Loucy (cell line): ENCODE measurements around the gene ARSG.

Source experiments
- H2AFZ ChIP-seq: fragments of 200-600 bp; sonication (generic); 2 replicates; pipeline ENCODE4 v1.6.0; 2016; ENCODE audit warnings: antibody characterized with exemption, mild to moderate bottlenecking, low read length, moderate library complexity
- H3F3A ChIP-seq: fragments of 200-600 bp; 2 replicates; pipeline ENCODE4 v1.6.0; 2016; ENCODE audit warnings: antibody characterized with exemption, low read depth, mild to moderate bottlenecking
- H3K27me3 ChIP-seq: fragments of 200-600 bp; sonication (generic); 2 replicates; pipeline ENCODE4 v1.6.1; 2014; ENCODE audit warnings: low read length, mild to moderate bottlenecking; ENCODE audit not compliant: insufficient read depth, poor library complexity, severe bottlenecking
- H3K36me3 ChIP-seq: fragments of 200-600 bp; sonication (generic); 2 replicates; pipeline ENCODE4 v1.6.1; 2016; ENCODE audit warnings: low read length; ENCODE audit not compliant: insufficient read depth
- H3K4me1 ChIP-seq: fragments of 200-600 bp; sonication (generic); 2 replicates; pipeline ENCODE4 v1.5.1; 2014; ENCODE audit warnings: low read length, mild to moderate bottlenecking; ENCODE audit not compliant: insufficient read depth, poor library complexity, severe bottlenecking
- H3K4me2 ChIP-seq: fragments of 200-600 bp; sonication (generic); 2 replicates; pipeline ENCODE4 v1.6.0; 2014; ENCODE audit warnings: antibody characterized with exemption, low read length, low read depth, mild to moderate bottlenecking; ENCODE audit not compliant: poor library complexity, severe bottlenecking
- H3K4me3 ChIP-seq: fragments of 200-600 bp; sonication (generic); 2 replicates; pipeline ENCODE4 v1.5.1; 2014; ENCODE audit warnings: low read length, mild to moderate bottlenecking, mixed read lengths; ENCODE audit not compliant: poor library complexity, severe bottlenecking
- H3K79me2 ChIP-seq: fragments of 200-600 bp; sonication (generic); 2 replicates; pipeline ENCODE4 v1.6.1; 2014; ENCODE audit warnings: low read length; ENCODE audit not compliant: insufficient read depth
- H3K9ac ChIP-seq: fragments of 200-600 bp; sonication (generic); 2 replicates; pipeline ENCODE4 v1.6.0; 2014; ENCODE audit warnings: mild to moderate bottlenecking, low read depth, low read length, moderate library complexity; ENCODE audit not compliant: poor library complexity, severe bottlenecking
- H3K9me2 ChIP-seq: fragments of 200-600 bp; sonication (generic); replicated peaks from 2 replicates; pipeline ENCODE4 v1.6.1; 2016; ENCODE audit warnings: low read depth, low read length, mixed read lengths
- H3K9me3 ChIP-seq: fragments of 200-600 bp; sonication (generic); 2 replicates; pipeline ENCODE4 v1.6.1; 2014; ENCODE audit warnings: mild to moderate bottlenecking, antibody characterized with exemption, low read length, low read depth; ENCODE audit not compliant: insufficient read depth
- H4K20me1 ChIP-seq: fragments of 200-600 bp; sonication (generic); 2 replicates; pipeline ENCODE4 v1.6.0; 2014; ENCODE audit warnings: antibody characterized with exemption, low read length, mild to moderate bottlenecking; ENCODE audit not compliant: insufficient read depth, poor library complexity, severe bottlenecking
- CTCF ChIP-seq: fragments of 200-600 bp; sonication (generic); conservative IDR thresholded peaks from 2 replicates; pipeline ENCODE4 v1.5.1; 2014; ENCODE audit warnings: mild to moderate bottlenecking, antibody characterized with exemption, low read length
- EZH2phosphoT487 ChIP-seq: fragments of 200-600 bp; IDR thresholded peaks from 2 replicates; pipeline ENCODE4 v1.6.1; 2018; ENCODE audit warnings: antibody characterized with exemption, mild to moderate bottlenecking, moderate library complexity, borderline replicate concordance

ARSG gene

GRCh38 chr17:68299817-68300216, 8.5 kb downstream of the ARSG start:
- Histone ChIP-seq H2AFZ (no peak overlapping the region), H3K9me2 (no peaks in the 10 kb centered on the region), H3K4me3 (no peak overlapping the region), H3K27me3 (no peaks in the 10 kb centered on the region), H3K79me2 (no peaks in the 10 kb centered on the region), H3F3A (no peaks in the 10 kb centered on the region), H3K9me3 (no peaks in the 10 kb centered on the region), H3K9ac (no peak overlapping the region), H4K20me1 (no peaks in the 10 kb centered on the region), H3K4me2 (no peak overlapping the region), H3K4me1 (peaks cover 24% of the 10 kb centered on the region), H3K36me3 (no peaks in the 10 kb centered on the region)
- no peak for TF ChIP-seq EZH2phosphoT487
- no peak for TF ChIP-seq CTCF

- Histone ChIP-seq H4K20me1 (no peaks in the 10 kb centered on the region), H3K79me2 (no peaks in the 10 kb centered on the region), H3K4me1 (peaks cover 19% of the 10 kb centered on the region), H3K27me3 (no peaks in the 10 kb centered on the region), H3K4me3 (no peak overlapping the region), H3K36me3 (no peaks in the 10 kb centered on the region), H2AFZ (no peak overlapping the region), H3K9ac (no peak overlapping the region), H3K9me3 (no peaks in the 10 kb centered on the region), H3K4me2 (no peak overlapping the region), H3F3A (no peaks in the 10 kb centered on the region), H3K9me2 (no peaks in the 10 kb centered on the region)
- TF ChIP-seq EZH2phosphoT487 (no peak), CTCF (no peak)
Observed at GRCh38 chr17:68301438-68301959, 10.2 kb downstream of the ARSG start.

GRCh38 chr17:68302066-68302564, 10.8 kb downstream of the ARSG start:
- Histone ChIP-seq H4K20me1 (no peaks in the 10 kb centered on the region), H3K4me2 (no peak overlapping the region), H3K9ac (no peak overlapping the region)

More at GRCh38 chr17:68302066-68302564, 10.8 kb downstream of the ARSG start:
- H3K9me2 ChIP-seq, result no peaks in the 10 kb centered on the region
- no peaks in the 10 kb centered on the region for H3K9me3 ChIP-seq
- H3K79me2 ChIP-seq, result no peaks in the 10 kb centered on the region
- H2AFZ ChIP-seq, result peak overlapping the region; percentile 61; the same call in 1 of the 2 replicates
- no peaks in the 10 kb centered on the region for H3K27me3 ChIP-seq
- no peak for TF ChIP-seq CTCF
- no peak for TF ChIP-seq EZH2phosphoT487
- no peak overlapping the region for H3K4me3 ChIP-seq
- no peaks in the 10 kb centered on the region for H3F3A ChIP-seq
- H3K36me3 ChIP-seq, result no peaks in the 10 kb centered on the region
- peaks cover 13% of the 10 kb centered on the region for H3K4me1 ChIP-seq
